PFSK-1 (cell line): Measurements from ENCODE around the gene FRMPD4.

Experiments
- POLR2AphosphoS5 ChIP-seq: IDR thresholded peaks from 2 replicates; pipeline ENCODE4 v1.6.1; 2012; ENCODE audit warnings: low read depth, mild to moderate bottlenecking, control low read depth, low read length, moderate library complexity
- SIN3A ChIP-seq: IDR thresholded peaks from 2 replicates; pipeline ENCODE4 v1.6.1; 2012; ENCODE audit warnings: mild to moderate bottlenecking, low read length, moderate library complexity, borderline replicate concordance; ENCODE audit not compliant: insufficient read depth
- TAF1 ChIP-seq: IDR thresholded peaks from 2 replicates; pipeline ENCODE4 v1.6.1; 2012; ENCODE audit warnings: low read length, control low read depth, borderline replicate concordance; ENCODE audit not compliant: insufficient read depth
- TF ChIP-seq, protein P1 (sequence below), 2 experiments: IDR thresholded peaks; 2 replicates each; pipeline versions ENCODE4 v1.6.1 to v1.8.0; 2011 to 2012; ENCODE audit warnings: low read depth in 2 of 2, low read length in 2 of 2, control low read depth in 1 of 2, inconsistent platforms in 1 of 2, mild to moderate bottlenecking in 1 of 2, moderate library complexity in 1 of 2; ENCODE audit not compliant: insufficient read depth in 1 of 2

DNA sequence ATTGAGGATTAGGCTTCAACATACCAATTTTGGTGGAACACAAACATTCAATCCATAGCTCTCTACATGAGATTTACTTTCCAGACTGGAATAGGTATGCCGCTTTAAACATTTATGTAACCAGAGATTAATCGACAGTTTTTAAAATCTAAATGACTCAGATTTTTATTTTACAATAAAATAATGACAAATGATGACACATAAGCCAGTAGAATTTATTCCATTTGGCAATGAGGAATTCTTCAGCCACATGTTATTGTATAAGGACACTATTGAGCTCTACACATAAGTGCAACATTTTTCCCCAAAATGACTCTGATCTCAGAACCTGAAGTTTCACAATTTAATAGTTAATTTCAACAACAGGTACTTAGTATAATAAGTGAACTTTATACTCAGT, 425.9 kb downstream of the FRMPD4 start:
- TF ChIP-seq SIN3A (no peak), TAF1 (no peak), POLR2AphosphoS5 (no peak)
- TF ChIP-seq, protein P1, sequence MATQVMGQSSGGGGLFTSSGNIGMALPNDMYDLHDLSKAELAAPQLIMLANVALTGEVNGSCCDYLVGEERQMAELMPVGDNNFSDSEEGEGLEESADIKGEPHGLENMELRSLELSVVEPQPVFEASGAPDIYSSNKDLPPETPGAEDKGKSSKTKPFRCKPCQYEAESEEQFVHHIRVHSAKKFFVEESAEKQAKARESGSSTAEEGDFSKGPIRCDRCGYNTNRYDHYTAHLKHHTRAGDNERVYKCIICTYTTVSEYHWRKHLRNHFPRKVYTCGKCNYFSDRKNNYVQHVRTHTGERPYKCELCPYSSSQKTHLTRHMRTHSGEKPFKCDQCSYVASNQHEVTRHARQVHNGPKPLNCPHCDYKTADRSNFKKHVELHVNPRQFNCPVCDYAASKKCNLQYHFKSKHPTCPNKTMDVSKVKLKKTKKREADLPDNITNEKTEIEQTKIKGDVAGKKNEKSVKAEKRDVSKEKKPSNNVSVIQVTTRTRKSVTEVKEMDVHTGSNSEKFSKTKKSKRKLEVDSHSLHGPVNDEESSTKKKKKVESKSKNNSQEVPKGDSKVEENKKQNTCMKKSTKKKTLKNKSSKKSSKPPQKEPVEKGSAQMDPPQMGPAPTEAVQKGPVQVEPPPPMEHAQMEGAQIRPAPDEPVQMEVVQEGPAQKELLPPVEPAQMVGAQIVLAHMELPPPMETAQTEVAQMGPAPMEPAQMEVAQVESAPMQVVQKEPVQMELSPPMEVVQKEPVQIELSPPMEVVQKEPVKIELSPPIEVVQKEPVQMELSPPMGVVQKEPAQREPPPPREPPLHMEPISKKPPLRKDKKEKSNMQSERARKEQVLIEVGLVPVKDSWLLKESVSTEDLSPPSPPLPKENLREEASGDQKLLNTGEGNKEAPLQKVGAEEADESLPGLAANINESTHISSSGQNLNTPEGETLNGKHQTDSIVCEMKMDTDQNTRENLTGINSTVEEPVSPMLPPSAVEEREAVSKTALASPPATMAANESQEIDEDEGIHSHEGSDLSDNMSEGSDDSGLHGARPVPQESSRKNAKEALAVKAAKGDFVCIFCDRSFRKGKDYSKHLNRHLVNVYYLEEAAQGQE (IDR thresholded peaks at IDR 0.05; ENCODE audit: insufficient read depth in 1 of 2, low read depth in 2 of 2, low read length in 2 of 2): no peak
